HEK293T (cell line): ENCODE results near the gene EXD2.

Source experiments
- ARNT ChIP-seq: fragments of 450-650 bp; IDR thresholded peaks from 2 replicates; pipeline ENCODE4 v1.6.1; 2017; ENCODE audit warnings: mild to moderate bottlenecking
- CTBP1 ChIP-seq: fragments of 450-650 bp; IDR thresholded peaks from 2 replicates; pipeline ENCODE4 v1.6.1; 2016; ENCODE audit warnings: borderline replicate concordance
- ELF4 ChIP-seq: fragments of 450-650 bp; IDR thresholded peaks from 2 replicates; pipeline ENCODE4 v1.6.1; 2017; ENCODE audit warnings: antibody characterized with exemption
- FOXA1 ChIP-seq: fragments of 450-650 bp; IDR thresholded peaks from 2 replicates; pipeline ENCODE4 v1.6.1; 2016; ENCODE audit warnings: mild to moderate bottlenecking
- FOXK2 ChIP-seq: fragments of 450-650 bp; IDR thresholded peaks from 2 replicates; pipeline ENCODE4 v1.6.1; 2016; ENCODE audit warnings: mild to moderate bottlenecking
- FOXM1 ChIP-seq: fragments of 450-650 bp; IDR thresholded peaks from 2 replicates; pipeline ENCODE4 v1.6.1; 2017; ENCODE audit warnings: mild to moderate bottlenecking, borderline replicate concordance
- L3MBTL2 ChIP-seq: fragments of 450-650 bp; conservative IDR thresholded peaks from 2 replicates; pipeline ENCODE4 v1.6.1; 2016; ENCODE audit warnings: mild to moderate bottlenecking
- LEF1 ChIP-seq: fragments of 450-650 bp; IDR thresholded peaks from 2 replicates; pipeline ENCODE4 v1.6.1; 2017; ENCODE audit warnings: mild to moderate bottlenecking, borderline replicate concordance
- NFRKB ChIP-seq: fragments of 450-650 bp; IDR thresholded peaks from 2 replicates; pipeline ENCODE4 v1.6.1; 2016; ENCODE audit warnings: mild to moderate bottlenecking, moderate library complexity
- SP1 ChIP-seq: fragments of 450-650 bp; IDR thresholded peaks from 2 replicates; pipeline ENCODE4 v1.6.1; 2017
- SUZ12 ChIP-seq: fragments of 450-650 bp; IDR thresholded peaks from 2 replicates; pipeline ENCODE4 v1.6.1; 2016; ENCODE audit warnings: mild to moderate bottlenecking
- TARDBP ChIP-seq: fragments of 450-650 bp; IDR thresholded peaks from 2 replicates; pipeline ENCODE4 v1.6.1; 2016

DNA sequence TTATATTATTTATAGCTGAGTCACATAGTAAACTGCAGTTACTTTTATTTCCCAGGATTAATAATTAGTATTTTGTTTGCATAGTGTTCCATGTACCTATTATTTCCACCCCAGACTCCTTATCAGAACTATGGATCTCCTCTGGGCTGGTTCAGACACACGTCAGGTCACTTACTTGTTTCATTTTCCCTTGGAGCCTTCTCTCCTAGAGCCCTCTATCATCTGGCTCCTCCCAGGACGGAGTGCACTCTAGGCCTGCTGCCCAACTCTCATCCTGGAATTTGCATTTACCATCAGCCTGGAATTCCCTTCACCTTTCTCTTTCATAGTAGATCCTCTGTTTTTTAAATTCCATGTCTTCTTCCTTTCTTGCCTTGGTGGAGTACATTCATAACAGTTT lies 40.2 kb downstream of the EXD2 start:
- TF ChIP-seq SP1 (no peak), SUZ12 (no peak), ARNT (no peak), FOXM1 (no peak), NFRKB (no peak), TARDBP (no peak), ELF4 (no peak), CTBP1 (no peak), LEF1 (no peak), FOXK2 (no peak), L3MBTL2 (no peak), FOXA1 (no peak)
